ENCODE measurements around the gene DLG2. TPM values are rescaled to one million over a fixed set of nuclear protein-coding genes. Genes with fewer than 3 reads are reported as not detected.

Gene DLG2
- total RNA-seq, 1 donor, result 3.0 TPM

DNA sequence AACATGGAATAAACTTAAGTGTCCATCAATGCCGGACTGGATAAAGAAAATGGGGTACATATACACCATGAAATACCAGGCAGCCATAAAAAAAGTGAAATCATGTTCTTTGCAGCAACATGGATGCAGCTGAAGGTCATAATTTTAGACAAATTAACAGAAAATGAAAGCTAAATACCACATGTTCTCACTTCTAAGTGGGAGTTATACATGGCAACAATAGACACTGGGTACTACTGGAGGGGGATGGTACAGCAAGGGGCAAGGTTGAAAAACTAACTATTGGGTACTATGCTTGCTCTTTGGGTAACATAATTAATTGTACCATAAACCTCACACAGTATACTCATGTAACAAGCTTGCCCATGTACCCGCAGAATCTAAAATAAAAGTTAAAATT is 851.6 kb downstream of the DLG2 start:
- no peak for DNase-seq (ENCODE audit: low read depth)
- TF ChIP-seq, protein P1, sequence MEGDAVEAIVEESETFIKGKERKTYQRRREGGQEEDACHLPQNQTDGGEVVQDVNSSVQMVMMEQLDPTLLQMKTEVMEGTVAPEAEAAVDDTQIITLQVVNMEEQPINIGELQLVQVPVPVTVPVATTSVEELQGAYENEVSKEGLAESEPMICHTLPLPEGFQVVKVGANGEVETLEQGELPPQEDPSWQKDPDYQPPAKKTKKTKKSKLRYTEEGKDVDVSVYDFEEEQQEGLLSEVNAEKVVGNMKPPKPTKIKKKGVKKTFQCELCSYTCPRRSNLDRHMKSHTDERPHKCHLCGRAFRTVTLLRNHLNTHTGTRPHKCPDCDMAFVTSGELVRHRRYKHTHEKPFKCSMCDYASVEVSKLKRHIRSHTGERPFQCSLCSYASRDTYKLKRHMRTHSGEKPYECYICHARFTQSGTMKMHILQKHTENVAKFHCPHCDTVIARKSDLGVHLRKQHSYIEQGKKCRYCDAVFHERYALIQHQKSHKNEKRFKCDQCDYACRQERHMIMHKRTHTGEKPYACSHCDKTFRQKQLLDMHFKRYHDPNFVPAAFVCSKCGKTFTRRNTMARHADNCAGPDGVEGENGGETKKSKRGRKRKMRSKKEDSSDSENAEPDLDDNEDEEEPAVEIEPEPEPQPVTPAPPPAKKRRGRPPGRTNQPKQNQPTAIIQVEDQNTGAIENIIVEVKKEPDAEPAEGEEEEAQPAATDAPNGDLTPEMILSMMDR (IDR thresholded peaks at IDR 0.05; ENCODE audit: insufficient read depth, low read length), result no peak
- no peak overlapping the region for H3K4me3 ChIP-seq (ENCODE audit: low read depth, low read length)

DNA sequence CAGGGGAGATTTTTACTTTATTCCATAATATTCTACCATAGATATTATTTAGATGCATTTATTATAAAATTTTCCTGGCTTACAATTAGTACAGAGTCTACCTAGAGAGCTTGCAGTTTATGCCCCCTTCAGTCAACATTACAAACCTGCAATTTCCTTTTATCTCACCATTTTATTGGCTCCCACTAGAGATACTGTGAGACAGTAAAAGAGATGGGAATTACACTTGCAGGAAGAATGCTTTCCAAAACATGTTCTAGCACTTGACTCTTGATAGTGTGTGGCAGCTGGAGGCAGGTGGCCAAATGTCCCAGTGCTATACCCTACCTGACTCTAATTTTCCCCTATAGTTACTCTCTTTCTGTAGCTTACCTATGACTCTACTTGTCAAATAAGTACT is 863.2 kb downstream of the DLG2 start:
- TF ChIP-seq, protein P1 (IDR thresholded peaks at IDR 0.05; ENCODE audit: insufficient read depth, low read length), result no peak
- no peak overlapping the region for H3K4me3 ChIP-seq (ENCODE audit: low read depth, low read length)
- no peak for DNase-seq (ENCODE audit: low read depth)

DNA sequence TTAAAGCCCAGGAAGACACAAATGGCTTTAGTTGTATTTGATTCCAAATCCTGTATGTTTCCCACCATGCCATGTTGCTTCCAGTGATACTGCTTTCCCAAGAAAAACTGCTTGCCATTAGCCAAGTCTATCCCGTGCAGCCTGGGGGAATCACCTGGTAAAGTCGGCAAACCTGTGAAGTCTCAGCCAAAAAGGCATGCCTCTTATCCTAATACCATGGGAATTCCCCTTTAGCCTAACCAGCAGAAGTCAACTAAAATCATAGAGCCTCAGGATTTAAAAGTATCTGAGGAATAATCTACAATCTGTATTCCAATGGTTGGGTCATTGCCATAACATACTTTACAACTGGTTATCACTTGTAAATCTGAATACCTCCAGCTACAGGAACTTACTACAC is 869.4 kb downstream of the DLG2 start:
- no peak overlapping the region for H3K4me3 ChIP-seq (ENCODE audit: low read depth, low read length)
- DNase-seq (ENCODE audit: low read depth), result no peak
- TF ChIP-seq, protein P1 (IDR thresholded peaks at IDR 0.05; ENCODE audit: insufficient read depth, low read length), result no peak

DNA sequence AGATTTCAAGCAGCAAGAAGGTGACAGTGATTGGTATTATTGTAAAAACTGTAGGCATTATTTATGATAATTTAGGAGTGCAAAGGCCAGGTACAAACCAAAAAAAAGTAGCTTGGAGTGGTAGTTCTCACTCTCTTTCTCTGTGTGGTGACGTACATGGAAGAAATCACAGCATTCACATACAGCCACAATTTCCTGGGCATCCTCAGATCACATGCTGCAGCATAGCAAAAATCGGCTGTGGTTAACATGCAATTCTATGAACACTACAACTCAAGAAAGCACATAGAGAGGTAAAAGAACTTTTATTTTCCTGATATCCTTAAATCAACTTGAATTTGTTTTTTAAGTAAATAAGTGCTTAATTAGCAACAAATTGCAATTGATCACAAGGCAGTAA is 875.8 kb downstream of the DLG2 start:
- TF ChIP-seq, protein P1 (IDR thresholded peaks at IDR 0.05; ENCODE audit: insufficient read depth, low read length), result no peak
- no peak overlapping the region for H3K4me3 ChIP-seq (ENCODE audit: low read depth, low read length)
- no peak for DNase-seq (ENCODE audit: low read depth)

DNA sequence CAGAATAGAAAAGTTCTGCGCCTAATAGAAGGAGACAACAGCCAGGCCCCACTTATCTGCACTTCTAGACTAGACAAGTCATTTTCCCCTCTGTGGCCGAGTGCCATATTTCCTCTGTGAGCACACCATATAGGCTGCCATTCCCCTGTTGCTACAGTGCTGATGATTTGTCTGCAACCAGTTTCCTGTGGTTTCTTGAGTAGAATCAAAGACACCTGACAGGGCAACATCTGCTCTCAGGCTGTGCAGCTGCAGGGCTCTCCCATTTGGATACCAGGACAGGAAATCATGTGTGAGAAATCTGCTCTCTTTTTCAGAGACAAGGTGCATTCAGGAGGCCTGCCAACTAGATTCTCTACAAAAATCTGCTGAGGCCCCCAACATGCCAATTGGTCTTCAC is 879.3 kb downstream of the DLG2 start:
- TF ChIP-seq, protein P1 (IDR thresholded peaks at IDR 0.05; ENCODE audit: insufficient read depth, low read length), result no peak
- H3K4me3 ChIP-seq (ENCODE audit: low read depth, low read length), result no peak overlapping the region
- no peak for DNase-seq (ENCODE audit: low read depth)

DNA sequence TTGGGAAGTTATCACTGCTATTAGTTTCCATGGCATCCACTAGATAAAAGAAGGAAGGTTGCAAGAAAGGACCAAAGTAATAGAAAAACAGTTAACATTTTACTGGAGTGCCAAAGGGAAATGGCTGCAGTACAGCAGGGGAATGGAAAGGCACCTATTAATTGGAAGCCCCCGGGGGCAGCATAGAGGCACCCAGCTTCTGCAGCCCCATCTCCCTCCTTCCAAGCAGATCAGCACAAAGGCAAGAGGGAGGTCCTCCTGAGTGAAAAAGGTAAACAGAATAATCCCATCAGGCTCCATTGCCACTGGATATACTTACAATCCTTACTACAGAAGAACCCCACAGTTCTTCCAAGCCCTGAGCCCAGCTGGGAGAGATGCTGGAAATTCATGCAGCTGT is 887.1 kb downstream of the DLG2 start:
- TF ChIP-seq, protein P1 (IDR thresholded peaks at IDR 0.05; ENCODE audit: insufficient read depth, low read length), result no peak
- H3K4me3 ChIP-seq (ENCODE audit: low read depth, low read length), result no peak overlapping the region
- no peak for DNase-seq (ENCODE audit: low read depth)

DNA sequence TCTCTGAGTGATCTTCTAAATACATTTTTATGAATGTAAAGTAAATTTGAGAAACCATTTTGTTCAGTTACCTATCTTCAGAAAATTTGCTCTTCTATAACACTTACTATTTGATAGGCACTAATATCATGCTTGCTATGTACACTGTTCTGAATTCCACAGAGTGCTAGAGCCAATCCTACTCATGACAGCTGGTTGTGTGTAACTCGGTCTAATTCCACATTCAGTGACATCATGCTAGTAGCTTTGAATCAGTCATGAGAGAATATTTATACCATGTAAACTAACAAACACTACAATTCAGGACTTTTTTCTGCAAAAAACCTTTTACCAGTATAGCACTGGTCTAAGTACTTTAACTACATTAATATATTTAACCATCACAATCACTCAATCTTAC is 902.9 kb downstream of the DLG2 start:
- DNase-seq (ENCODE audit: low read depth), result no peak
- TF ChIP-seq, protein P1 (IDR thresholded peaks at IDR 0.05; ENCODE audit: insufficient read depth, low read length), result no peak
- no peak overlapping the region for H3K4me3 ChIP-seq (ENCODE audit: low read depth, low read length)
